Upper lobe of right lung (tissue), 1 donor: ENCODE data around the gene SUN2. TPM values are rescaled to one million over a fixed set of nuclear protein-coding genes. Genes with fewer than 3 reads are reported as not detected.
A peak's percentile ranks its signal among the peaks of the same experiment; 100 is the strongest.

ENCODE experiments used
- ATAC-seq: fragments of 200-7000 bp; cut with Tn5 transposase; one replicate; pipeline ENCODE4 v1.9.1; 2020; ENCODE audit warnings: mild to moderate bottlenecking, moderate library complexity
- DNase-seq: peaks from one replicate; pipeline ENCODE4 v3.0.0-alpha.2; 2020
- H3K27ac ChIP-seq: fragments of 200-600 bp; one replicate; pipeline ENCODE4 v1.8.0; 2022
- H3K27me3 ChIP-seq: fragments of 200-600 bp; one replicate; pipeline ENCODE4 v1.8.0; 2022; ENCODE audit warnings: mild to moderate bottlenecking
- H3K36me3 ChIP-seq: fragments of 200-600 bp; one replicate; pipeline ENCODE4 v1.8.0; 2022
- H3K4me1 ChIP-seq: fragments of 200-600 bp; one replicate; pipeline ENCODE4 v1.8.0; 2022
- H3K4me3 ChIP-seq: fragments of 200-600 bp; one replicate; pipeline ENCODE4 v1.8.0; 2022; ENCODE audit warnings: mild to moderate bottlenecking
- H3K9me3 ChIP-seq: fragments of 200-600 bp; one replicate; pipeline ENCODE4 v1.8.0; 2022
- CTCF ChIP-seq: fragments of 200-600 bp; IDR thresholded peaks from one replicate; pipeline ENCODE4 v1.8.0; 2022; ENCODE audit warnings: antibody characterized with exemption
- intact Hi-C: fragments of 100-400 bp; cut with DNase I; formaldehyde crosslinking; loops from one replicate; pipeline ENCODE4 v1.11.0; 2022
- total RNA-seq: library from RNA; stranded (reverse); fragmentation: NEBNext Ultra II Directional; extraction: Animal tissue kit (Norgen Biotek cat#: 25700); gene quantifications from one replicate; pipeline ENCODE4 v1.2.1, GENCODE V29; 2021
- donor health status: DM: no; HTN: yes; CAD: no; lungs with severe emphysema.

The SUN2 gene
- total RNA-seq, 1 donor from 2014 or later, result 242 TPM

GRCh38 chr22:38696606-38697424 lies 59.0 kb downstream of the SUN2 start:
- TF ChIP-seq CTCF, result no peak
- Histone ChIP-seq H3K27ac (peak overlapping the region; percentile 95), H3K36me3 (peaks cover 6% of the 10 kb centered on the region), H3K27me3 (no peaks in the 10 kb centered on the region), H3K9me3 (no peaks in the 10 kb centered on the region), H3K4me3 (no peak overlapping the region), H3K4me1 (peaks cover 54% of the 10 kb centered on the region)
- no peak for ATAC-seq
- no peak for DNase-seq
- intact Hi-C loops, result no loop called here

- DNase-seq, result no peak
- Histone ChIP-seq H3K27me3 (no peaks in the 10 kb centered on the region), H3K27ac (peak overlapping the region; percentile 44), H3K4me1 (peaks cover 54% of the 10 kb centered on the region), H3K4me3 (no peak overlapping the region), H3K36me3 (peaks cover 13% of the 10 kb centered on the region), H3K9me3 (no peaks in the 10 kb centered on the region)
- TF ChIP-seq CTCF, result no peak
- peak; percentile 54 for ATAC-seq
- intact Hi-C loops, result no loop called here
Measured at GRCh38 chr22:38694940-38695339, 60.9 kb downstream of the SUN2 start.

GRCh38 chr22:38694049-38694448 lies 61.7 kb downstream of the SUN2 start:
- Histone ChIP-seq H3K36me3 (peaks cover 18% of the 10 kb centered on the region), H3K4me1 (peaks cover 47% of the 10 kb centered on the region), H3K27me3 (no peaks in the 10 kb centered on the region), H3K4me3 (no peak overlapping the region), H3K27ac (no peak overlapping the region), H3K9me3 (no peaks in the 10 kb centered on the region)
- DNase-seq (no peak), ATAC-seq (no peak)
- intact Hi-C loops, result no loop called here
- no peak for TF ChIP-seq CTCF

GRCh38 chr22:38689651-38690050 lies 66.1 kb downstream of the SUN2 start:
- DNase-seq, result no peak
- no peak for TF ChIP-seq CTCF
- peaks cover 62% of the 10 kb centered on the region for H3K36me3 ChIP-seq

GRCh38 chr22:38685761-38686160 lies 70.0 kb downstream of the SUN2 start:
- H3K9me3 ChIP-seq, result no peaks in the 10 kb centered on the region
- H3K4me3 ChIP-seq, result no peak overlapping the region
- TF ChIP-seq CTCF, result no peak
- H3K36me3 ChIP-seq, result peaks cover 66% of the 10 kb centered on the region
- DNase-seq (no peak), ATAC-seq (no peak)
- no peaks in the 10 kb centered on the region for H3K27me3 ChIP-seq
- H3K4me1 ChIP-seq, result peaks cover 7% of the 10 kb centered on the region
- H3K27ac ChIP-seq, result no peak overlapping the region
- intact Hi-C loops, result no loop called here

More at GRCh38 chr22:38689651-38690050, 66.1 kb downstream of the SUN2 start:
- H3K4me1 ChIP-seq, result peaks cover 8% of the 10 kb centered on the region
- no peak overlapping the region for H3K4me3 ChIP-seq
- intact Hi-C loops, result no loop called here
- no peaks in the 10 kb centered on the region for H3K9me3 ChIP-seq
- H3K27me3 ChIP-seq, result no peaks in the 10 kb centered on the region
- H3K27ac ChIP-seq, result no peak overlapping the region
- no peak for ATAC-seq
